ENCODE measurements around the gene WDFY2.
A peak's percentile ranks its signal among the peaks of the same experiment; 100 is the strongest.

Gene WDFY2

DNA sequence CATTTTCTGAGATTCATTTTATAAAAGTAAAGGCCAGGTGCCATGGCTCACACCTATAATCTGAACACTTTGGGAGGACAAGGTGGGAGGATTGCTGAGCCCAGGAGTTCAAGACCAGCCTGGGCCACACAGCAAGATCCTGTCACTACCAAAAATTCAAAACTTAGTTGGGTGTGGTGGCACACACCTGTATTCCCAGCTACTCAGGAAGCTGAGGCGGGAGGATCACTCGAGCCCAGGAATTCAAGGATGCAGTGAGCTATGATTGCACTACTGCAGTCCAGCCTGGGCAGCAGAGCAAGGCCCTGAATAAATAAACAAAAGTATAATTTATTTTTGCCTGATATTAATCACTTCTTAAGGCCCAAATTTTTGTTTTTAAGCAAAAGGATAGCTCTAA is 179.2 kb downstream of the WDFY2 start:
- H3K4me3 ChIP-seq (ENCODE audit: low read depth, low read length), result no peak overlapping the region
- TF ChIP-seq, protein P1, sequence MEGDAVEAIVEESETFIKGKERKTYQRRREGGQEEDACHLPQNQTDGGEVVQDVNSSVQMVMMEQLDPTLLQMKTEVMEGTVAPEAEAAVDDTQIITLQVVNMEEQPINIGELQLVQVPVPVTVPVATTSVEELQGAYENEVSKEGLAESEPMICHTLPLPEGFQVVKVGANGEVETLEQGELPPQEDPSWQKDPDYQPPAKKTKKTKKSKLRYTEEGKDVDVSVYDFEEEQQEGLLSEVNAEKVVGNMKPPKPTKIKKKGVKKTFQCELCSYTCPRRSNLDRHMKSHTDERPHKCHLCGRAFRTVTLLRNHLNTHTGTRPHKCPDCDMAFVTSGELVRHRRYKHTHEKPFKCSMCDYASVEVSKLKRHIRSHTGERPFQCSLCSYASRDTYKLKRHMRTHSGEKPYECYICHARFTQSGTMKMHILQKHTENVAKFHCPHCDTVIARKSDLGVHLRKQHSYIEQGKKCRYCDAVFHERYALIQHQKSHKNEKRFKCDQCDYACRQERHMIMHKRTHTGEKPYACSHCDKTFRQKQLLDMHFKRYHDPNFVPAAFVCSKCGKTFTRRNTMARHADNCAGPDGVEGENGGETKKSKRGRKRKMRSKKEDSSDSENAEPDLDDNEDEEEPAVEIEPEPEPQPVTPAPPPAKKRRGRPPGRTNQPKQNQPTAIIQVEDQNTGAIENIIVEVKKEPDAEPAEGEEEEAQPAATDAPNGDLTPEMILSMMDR (IDR thresholded peaks at IDR 0.05; ENCODE audit: borderline replicate concordance, insufficient read depth, low read depth, low read length), result no peak

DNA sequence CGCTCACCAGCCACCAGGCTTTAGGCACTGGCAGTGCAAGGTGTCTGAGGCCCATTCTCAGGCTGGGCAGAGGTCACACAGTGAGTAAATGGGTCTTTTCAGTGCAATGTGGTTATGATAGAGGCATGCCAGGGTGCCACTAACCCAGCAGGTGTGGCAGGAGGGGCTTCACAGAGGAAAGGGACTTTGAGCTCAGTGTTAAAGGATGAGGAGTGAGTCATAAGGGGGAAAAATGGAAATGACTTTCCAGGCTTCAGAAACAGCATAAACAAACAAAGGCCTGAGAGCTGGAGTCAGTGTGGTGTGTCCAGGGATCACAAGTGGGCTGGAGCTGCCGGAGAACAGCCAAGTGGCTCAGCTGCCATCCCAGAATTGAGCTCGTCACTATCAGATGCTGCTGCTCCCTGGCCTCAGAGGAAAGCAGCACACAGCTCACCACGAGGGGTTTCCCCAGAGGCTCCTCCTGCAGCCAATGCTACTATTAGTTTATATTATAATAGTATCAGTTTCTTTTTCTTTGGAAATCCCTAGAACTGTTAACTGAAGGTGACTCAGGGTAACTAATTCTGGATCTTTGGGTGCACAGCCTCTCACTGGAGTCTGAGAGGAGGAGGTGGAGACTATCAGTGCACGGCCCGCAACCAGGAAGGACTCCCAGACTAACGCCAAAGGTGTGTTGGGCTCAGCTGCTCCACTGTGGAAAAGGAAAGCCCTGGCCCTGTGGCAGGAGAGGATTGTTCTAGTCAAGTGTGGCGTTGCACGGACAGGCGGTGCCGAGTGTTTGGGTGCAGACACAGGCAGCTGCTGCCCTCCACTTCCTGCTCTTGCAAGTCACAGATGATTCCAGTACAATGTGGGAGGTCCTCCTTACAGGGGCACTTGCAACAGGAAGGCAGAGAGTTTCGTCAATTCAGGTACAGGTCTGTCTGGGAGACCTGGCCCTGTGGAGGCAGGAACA is 180.2 kb downstream of the WDFY2 start:
- TF ChIP-seq, protein P1 (IDR thresholded peaks at IDR 0.05; ENCODE audit: borderline replicate concordance, insufficient read depth, low read depth, low read length), result no peak
- peak overlapping the region; percentile 21 for H3K4me3 ChIP-seq (ENCODE audit: low read depth, low read length)

DNA sequence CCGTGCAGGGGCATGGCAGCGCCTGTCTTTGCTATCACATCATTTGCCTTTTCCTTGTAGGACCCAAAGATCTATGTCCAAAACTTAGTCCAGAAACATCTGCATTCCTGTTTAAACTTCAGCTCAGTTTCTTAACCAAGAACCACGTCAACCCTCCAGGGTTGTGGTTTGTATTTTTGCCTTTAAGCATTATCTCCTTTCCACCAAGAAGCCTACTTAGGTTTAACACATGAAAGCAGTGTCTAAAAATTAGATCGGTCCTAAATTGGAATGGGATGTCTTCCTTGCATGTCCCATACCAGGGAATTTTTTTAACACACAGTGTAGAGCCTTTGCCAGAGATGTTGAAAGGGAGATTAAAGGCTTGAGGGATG is 180.9 kb downstream of the WDFY2 start:
- TF ChIP-seq, protein P1 (IDR thresholded peaks at IDR 0.05; ENCODE audit: borderline replicate concordance, insufficient read depth, low read depth, low read length), result no peak
- no peak overlapping the region for H3K4me3 ChIP-seq (ENCODE audit: low read depth, low read length)

DNA sequence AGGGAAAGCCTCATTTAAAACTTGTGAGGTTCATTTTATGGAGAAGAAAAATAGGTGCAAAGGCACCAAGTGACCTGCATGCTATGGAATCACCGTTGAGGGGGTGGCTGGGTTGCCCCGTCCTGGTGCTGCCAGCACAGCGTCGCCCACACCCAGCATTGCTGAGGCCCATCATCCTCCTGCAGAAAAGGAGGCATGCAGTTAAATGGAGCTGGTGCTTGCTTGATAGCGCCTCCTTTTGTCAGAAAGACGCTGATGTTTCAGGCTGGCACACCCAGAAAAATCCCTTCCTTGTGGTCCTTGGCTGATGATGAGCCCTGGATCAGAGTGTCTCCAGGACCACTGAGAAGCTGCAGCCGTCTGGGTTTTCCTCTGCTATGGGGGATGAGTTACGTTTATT is 182.8 kb downstream of the WDFY2 start:
- TF ChIP-seq, protein P1 (IDR thresholded peaks at IDR 0.05; ENCODE audit: borderline replicate concordance, insufficient read depth, low read depth, low read length), result 0 out of 2 replicates have a peak, but pooled peaks have one; percentile 7
- no peak overlapping the region for H3K4me3 ChIP-seq (ENCODE audit: low read depth, low read length)

DNA sequence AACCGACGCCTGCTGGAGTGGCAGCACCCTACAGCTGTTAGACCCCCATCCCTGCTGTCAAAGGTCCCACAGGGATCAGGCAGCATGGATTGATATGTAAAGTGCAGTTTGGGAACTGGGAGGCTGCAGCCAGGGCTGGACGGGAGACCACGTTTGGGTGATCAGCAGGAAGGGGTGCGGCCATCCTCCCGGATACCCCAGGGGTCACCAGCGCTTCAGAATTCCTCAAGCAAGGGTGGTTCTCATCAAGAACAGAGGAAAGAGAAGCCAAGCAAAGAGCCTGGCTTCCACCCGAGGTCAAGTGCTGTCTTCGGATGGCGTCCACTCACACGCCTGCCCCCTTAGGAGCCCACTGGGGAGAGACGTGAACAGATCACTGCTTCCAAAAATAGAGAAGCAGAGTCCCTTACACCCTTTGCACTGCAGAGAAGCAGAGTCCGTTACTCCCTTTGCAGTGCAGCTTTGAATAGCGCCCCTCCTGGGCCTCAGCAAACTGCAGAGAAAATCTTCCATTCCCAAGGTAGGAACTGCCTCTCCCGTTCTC is 184.2 kb downstream of the WDFY2 start:
- TF ChIP-seq, protein P1 (IDR thresholded peaks at IDR 0.05; ENCODE audit: borderline replicate concordance, insufficient read depth, low read depth, low read length), result peak; percentile 5; the same call in 1 of the 2 replicates
- no peak overlapping the region for H3K4me3 ChIP-seq (ENCODE audit: low read depth, low read length)

DNA sequence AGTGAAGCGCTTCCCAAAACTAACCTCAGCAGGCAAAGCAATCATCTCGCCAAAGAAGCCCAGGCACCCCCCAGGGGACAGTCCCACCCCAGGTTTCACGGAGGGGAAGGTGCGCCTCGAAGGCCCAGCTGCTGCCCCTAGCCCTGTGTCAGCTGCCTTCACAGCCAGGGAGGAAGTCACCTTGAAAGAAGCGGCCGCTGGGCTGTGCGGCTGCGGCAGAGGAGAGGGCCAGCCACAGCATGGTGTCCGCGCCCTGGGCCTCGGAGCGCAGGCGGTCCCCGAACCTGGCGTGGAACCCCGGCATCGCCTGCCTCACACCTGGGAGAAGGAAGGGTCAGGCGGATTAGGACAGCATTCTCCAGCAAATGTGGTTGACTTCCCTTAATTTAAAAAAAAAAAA is 184.7 kb downstream of the WDFY2 start:
- H3K4me3 ChIP-seq (ENCODE audit: low read depth, low read length), result no peak overlapping the region
- TF ChIP-seq, protein P1 (IDR thresholded peaks at IDR 0.05; ENCODE audit: borderline replicate concordance, insufficient read depth, low read depth, low read length), result no peak

All from GM12875 (cell line).